Endodermal cell (in vitro differentiated cells): ENCODE measurements around the gene PRXL2B. TPM values are rescaled to one million over a fixed set of nuclear protein-coding genes. Genes with fewer than 3 reads are reported as not detected.

Experiments
- DNase-seq: peaks from one replicate; pipeline ENCODE4 v3.0.0-alpha.2; 2017
- H3K27ac ChIP-seq: 2 replicates; pipeline ENCODE4 v1.5.1; 2013; ENCODE audit warnings: mild to moderate bottlenecking, low read depth, low read length, moderate library complexity
- H3K27me3 ChIP-seq: 2 replicates; pipeline ENCODE4 v1.6.1; 2013; ENCODE audit warnings: mild to moderate bottlenecking, low read length, moderate library complexity; ENCODE audit not compliant: insufficient read depth, control insufficient read depth, poor library complexity, severe bottlenecking
- H3K36me3 ChIP-seq: 2 replicates; pipeline ENCODE4 v1.7.0; 2013; ENCODE audit warnings: mild to moderate bottlenecking, low read length, moderate library complexity; ENCODE audit not compliant: control insufficient read depth, insufficient read depth
- H3K4me1 ChIP-seq: one replicate; pipeline ENCODE4 v1.7.0; 2013; ENCODE audit warnings: low read length; ENCODE audit not compliant: control insufficient read depth, insufficient read depth
- H3K4me3 ChIP-seq: 2 replicates; pipeline ENCODE4 v1.5.1; 2013; ENCODE audit warnings: mild to moderate bottlenecking, low read length, moderate library complexity
- H3K9ac ChIP-seq: 2 replicates; pipeline ENCODE4 v1.6.1; 2013; ENCODE audit warnings: mild to moderate bottlenecking, low read length, moderate library complexity; ENCODE audit not compliant: poor library complexity, severe bottlenecking; ENCODE audit errors: extremely low read depth
- H3K9me3 ChIP-seq: 2 replicates; pipeline ENCODE4 v1.6.1; 2013; ENCODE audit warnings: mild to moderate bottlenecking, low read length, moderate library complexity; ENCODE audit not compliant: control insufficient read depth
- H3K27ac Mint-ChIP-seq: 2 replicates; pipeline ENCODE4 v1.8.0; 2020; ENCODE audit warnings: mixed read lengths
- H3K27me3 Mint-ChIP-seq: 2 replicates; pipeline ENCODE4 v1.8.0; 2021; ENCODE audit warnings: mild to moderate bottlenecking, mixed read lengths; ENCODE audit not compliant: insufficient read depth
- H3K36me3 Mint-ChIP-seq: 2 replicates; pipeline ENCODE4 v1.8.0; 2020; ENCODE audit warnings: low read depth, mixed read lengths
- H3K4me1 Mint-ChIP-seq: 2 replicates; pipeline ENCODE4 v1.8.0; 2020; ENCODE audit warnings: mixed read lengths
- H3K4me3 Mint-ChIP-seq: 2 replicates; pipeline ENCODE4 v1.8.0; 2020; ENCODE audit warnings: mild to moderate bottlenecking, moderate library complexity, mixed read lengths
- H3K9me3 Mint-ChIP-seq: 2 replicates; pipeline ENCODE4 v1.8.0; 2020; ENCODE audit warnings: mild to moderate bottlenecking, mixed read lengths
- CTCF ChIP-seq: fragments of 200-600 bp; sonication (generic); conservative IDR thresholded peaks from 2 replicates; pipeline ENCODE4 v1.5.0; 2021; ENCODE audit warnings: antibody characterized with exemption, mild to moderate bottlenecking
- WGBS, 2 experiments: methylation state at CpG; one replicate each; pipeline versions ENCODE4 v1.1.5 to v1.1.7; 2013; ENCODE audit warnings: missing lambda C conversion rate in 2 of 2, mixed read lengths in 1 of 2; ENCODE audit not compliant: insufficient coverage in 1 of 2, insufficient read length in 1 of 2; 5-methylcytosine and 5-hydroxymethylcytosine counted together
- total RNA-seq, 2 donors: library from RNA; stranded (reverse); fragmentation: NEBNext Ultra II Directional in 1 of 2; extraction: Animal tissue kit (Norgen Biotek cat#: 25700) in 1 of 2; gene quantifications; 2 replicates in 1 of 2; 3 replicates in 1 of 2; pipeline ENCODE4 v1.2.1, GENCODE V29; 2021

Gene PRXL2B
- total RNA-seq, 2 donors from 2014 or later: 33.4 to 34.4 TPM

- Histone ChIP-seq H3K27me3 (peaks cover 49% of the 10 kb centered on the region), H3K4me3 (no peak overlapping the region), H3K9ac (no peak overlapping the region), H3K27ac (no peak overlapping the region), H3K9me3 (peaks cover 7% of the 10 kb centered on the region), H3K4me1 (no peaks in the 10 kb centered on the region), H3K36me3 (no peaks in the 10 kb centered on the region)
- no peaks in the 10 kb centered on the region for H3K4me1 Mint-ChIP-seq
- no peaks in the 10 kb centered on the region for H3K36me3 Mint-ChIP-seq
- H3K4me3 Mint-ChIP-seq: no peak overlapping the region
- no peaks in the 10 kb centered on the region for H3K9me3 Mint-ChIP-seq
- no peak for TF ChIP-seq CTCF
- no peak for DNase-seq
- 92 to 93% methylated on average over 15 to 35 of the region's 35 CpGs for WGBS, 2 experiments
- H3K27me3 Mint-ChIP-seq: peaks cover 80% of the 10 kb centered on the region
- no peak overlapping the region for H3K27ac Mint-ChIP-seq
These were observed 44.0 kb downstream of the PRXL2B start for GRCh38 chr1:2630498-2631135.

- H3K4me1 Mint-ChIP-seq: no peaks in the 10 kb centered on the region
- Histone ChIP-seq H3K36me3 (no peaks in the 10 kb centered on the region), H3K9ac (no peak overlapping the region), H3K4me1 (no peaks in the 10 kb centered on the region), H3K27ac (no peak overlapping the region), H3K9me3 (peaks cover 7% of the 10 kb centered on the region), H3K4me3 (no peak overlapping the region), H3K27me3 (peaks cover 42% of the 10 kb centered on the region)
- 87 to 94% methylated on average over 15 to 24 of the region's 24 CpGs for WGBS, 2 experiments
- H3K4me3 Mint-ChIP-seq: no peak overlapping the region
- H3K27me3 Mint-ChIP-seq: peaks cover 80% of the 10 kb centered on the region
- H3K27ac Mint-ChIP-seq: no peak overlapping the region
- DNase-seq: peak; percentile 45
- no peak for TF ChIP-seq CTCF
- no peaks in the 10 kb centered on the region for H3K36me3 Mint-ChIP-seq
- H3K9me3 Mint-ChIP-seq: peaks cover 6% of the 10 kb centered on the region
These were observed 44.8 kb downstream of the PRXL2B start for GRCh38 chr1:2631136-2632050.

GRCh38 chr1:2632051-2632430 lies 45.5 kb downstream of the PRXL2B start:
- H3K9me3 Mint-ChIP-seq: peaks cover 13% of the 10 kb centered on the region
- peaks cover 35% of the 10 kb centered on the region for H3K27me3 ChIP-seq
- H3K4me3 ChIP-seq: no peak overlapping the region
- 82 to 90% methylated on average over 2 to 8 of the region's 8 CpGs for WGBS, 2 experiments
- no peak overlapping the region for H3K9ac ChIP-seq
- DNase-seq: no peak
- H3K4me1 ChIP-seq: no peaks in the 10 kb centered on the region
- no peaks in the 10 kb centered on the region for H3K4me1 Mint-ChIP-seq
- no peak overlapping the region for H3K4me3 Mint-ChIP-seq
- H3K9me3 ChIP-seq: peaks cover 13% of the 10 kb centered on the region
- H3K27me3 Mint-ChIP-seq: peaks cover 81% of the 10 kb centered on the region
- no peak overlapping the region for H3K27ac Mint-ChIP-seq
- TF ChIP-seq CTCF: no peak
- H3K36me3 Mint-ChIP-seq: no peaks in the 10 kb centered on the region
- no peaks in the 10 kb centered on the region for H3K36me3 ChIP-seq
- no peak overlapping the region for H3K27ac ChIP-seq
